Endodermal cell (in vitro differentiated cells): ENCODE data around the gene BMP7. TPM values are rescaled to one million over a fixed set of nuclear protein-coding genes. Genes with fewer than 3 reads are reported as not detected.

Experiments used
- DNase-seq: peaks from one replicate; pipeline ENCODE4 v3.0.0-alpha.2; 2017
- H3K27ac ChIP-seq: 2 replicates; pipeline ENCODE4 v1.5.1; 2013; ENCODE audit warnings: mild to moderate bottlenecking, low read depth, low read length, moderate library complexity
- H3K27me3 ChIP-seq: 2 replicates; pipeline ENCODE4 v1.6.1; 2013; ENCODE audit warnings: mild to moderate bottlenecking, low read length, moderate library complexity; ENCODE audit not compliant: insufficient read depth, control insufficient read depth, poor library complexity, severe bottlenecking
- H3K36me3 ChIP-seq: 2 replicates; pipeline ENCODE4 v1.7.0; 2013; ENCODE audit warnings: mild to moderate bottlenecking, low read length, moderate library complexity; ENCODE audit not compliant: control insufficient read depth, insufficient read depth
- H3K4me1 ChIP-seq: one replicate; pipeline ENCODE4 v1.7.0; 2013; ENCODE audit warnings: low read length; ENCODE audit not compliant: control insufficient read depth, insufficient read depth
- H3K4me3 ChIP-seq: 2 replicates; pipeline ENCODE4 v1.5.1; 2013; ENCODE audit warnings: mild to moderate bottlenecking, low read length, moderate library complexity
- H3K9ac ChIP-seq: 2 replicates; pipeline ENCODE4 v1.6.1; 2013; ENCODE audit warnings: mild to moderate bottlenecking, low read length, moderate library complexity; ENCODE audit not compliant: poor library complexity, severe bottlenecking; ENCODE audit errors: extremely low read depth
- H3K9me3 ChIP-seq: 2 replicates; pipeline ENCODE4 v1.6.1; 2013; ENCODE audit warnings: mild to moderate bottlenecking, low read length, moderate library complexity; ENCODE audit not compliant: control insufficient read depth
- H3K27ac Mint-ChIP-seq: 2 replicates; pipeline ENCODE4 v1.8.0; 2020; ENCODE audit warnings: mixed read lengths
- H3K27me3 Mint-ChIP-seq: 2 replicates; pipeline ENCODE4 v1.8.0; 2021; ENCODE audit warnings: mild to moderate bottlenecking, mixed read lengths; ENCODE audit not compliant: insufficient read depth
- H3K36me3 Mint-ChIP-seq: 2 replicates; pipeline ENCODE4 v1.8.0; 2020; ENCODE audit warnings: low read depth, mixed read lengths
- H3K4me1 Mint-ChIP-seq: 2 replicates; pipeline ENCODE4 v1.8.0; 2020; ENCODE audit warnings: mixed read lengths
- H3K4me3 Mint-ChIP-seq: 2 replicates; pipeline ENCODE4 v1.8.0; 2020; ENCODE audit warnings: mild to moderate bottlenecking, moderate library complexity, mixed read lengths
- H3K9me3 Mint-ChIP-seq: 2 replicates; pipeline ENCODE4 v1.8.0; 2020; ENCODE audit warnings: mild to moderate bottlenecking, mixed read lengths
- WGBS, 2 experiments: methylation state at CpG; one replicate each; pipeline versions ENCODE4 v1.1.5 to v1.1.7; 2013; ENCODE audit warnings: missing lambda C conversion rate in 2 of 2, mixed read lengths in 1 of 2; ENCODE audit not compliant: insufficient coverage in 1 of 2, insufficient read length in 1 of 2; 5-methylcytosine and 5-hydroxymethylcytosine counted together
- total RNA-seq, 2 donors: library from RNA; stranded (reverse); fragmentation: NEBNext Ultra II Directional in 1 of 2; extraction: Animal tissue kit (Norgen Biotek cat#: 25700) in 1 of 2; gene quantifications; 2 replicates in 1 of 2; 3 replicates in 1 of 2; pipeline ENCODE4 v1.2.1, GENCODE V29; 2021
- TF ChIP-seq, protein P1 (sequence below): fragments of 200-600 bp; sonication (generic); conservative IDR thresholded peaks from 2 replicates; pipeline ENCODE4 v1.5.0; 2021; ENCODE audit warnings: antibody characterized with exemption, mild to moderate bottlenecking

BMP7 gene
- total RNA-seq, 2 donors from 2014 or later: 45.6 to 49.6 TPM

DNA sequence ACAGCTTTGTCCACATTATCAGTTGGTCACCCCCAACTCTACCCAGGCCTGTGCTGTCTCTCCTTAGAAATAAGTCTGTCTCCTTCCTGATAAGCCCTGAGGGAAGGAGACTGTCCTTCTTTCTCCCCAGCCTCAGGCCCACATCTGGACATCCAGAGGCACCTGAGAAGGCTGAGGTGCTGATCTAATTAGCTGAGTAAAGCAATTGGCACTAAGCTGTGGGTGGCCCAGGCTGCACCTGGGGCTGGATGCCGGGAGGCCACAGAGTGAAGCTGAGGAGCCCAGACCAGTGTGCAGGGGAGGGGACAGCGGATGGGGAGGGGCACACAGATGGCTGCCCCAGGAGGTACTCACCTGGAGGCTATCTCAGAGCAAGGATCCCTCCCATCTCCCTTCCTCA lies 26.2 kb upstream of the BMP7 start:
- no peaks in the 10 kb centered on the region for H3K36me3 ChIP-seq
- H3K4me3 ChIP-seq: no peak overlapping the region
- H3K9me3 ChIP-seq: no peaks in the 10 kb centered on the region
- no peak overlapping the region for H3K4me3 Mint-ChIP-seq
- peaks cover 8% of the 10 kb centered on the region for H3K4me1 ChIP-seq
- H3K9ac ChIP-seq: no peak overlapping the region
- H3K9me3 Mint-ChIP-seq: no peaks in the 10 kb centered on the region
- 92 to 100% methylated on average over 2 of the region's 2 CpGs for WGBS, 2 experiments
- TF ChIP-seq, protein P1, sequence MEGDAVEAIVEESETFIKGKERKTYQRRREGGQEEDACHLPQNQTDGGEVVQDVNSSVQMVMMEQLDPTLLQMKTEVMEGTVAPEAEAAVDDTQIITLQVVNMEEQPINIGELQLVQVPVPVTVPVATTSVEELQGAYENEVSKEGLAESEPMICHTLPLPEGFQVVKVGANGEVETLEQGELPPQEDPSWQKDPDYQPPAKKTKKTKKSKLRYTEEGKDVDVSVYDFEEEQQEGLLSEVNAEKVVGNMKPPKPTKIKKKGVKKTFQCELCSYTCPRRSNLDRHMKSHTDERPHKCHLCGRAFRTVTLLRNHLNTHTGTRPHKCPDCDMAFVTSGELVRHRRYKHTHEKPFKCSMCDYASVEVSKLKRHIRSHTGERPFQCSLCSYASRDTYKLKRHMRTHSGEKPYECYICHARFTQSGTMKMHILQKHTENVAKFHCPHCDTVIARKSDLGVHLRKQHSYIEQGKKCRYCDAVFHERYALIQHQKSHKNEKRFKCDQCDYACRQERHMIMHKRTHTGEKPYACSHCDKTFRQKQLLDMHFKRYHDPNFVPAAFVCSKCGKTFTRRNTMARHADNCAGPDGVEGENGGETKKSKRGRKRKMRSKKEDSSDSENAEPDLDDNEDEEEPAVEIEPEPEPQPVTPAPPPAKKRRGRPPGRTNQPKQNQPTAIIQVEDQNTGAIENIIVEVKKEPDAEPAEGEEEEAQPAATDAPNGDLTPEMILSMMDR: no peak
- H3K27me3 Mint-ChIP-seq: peaks cover 8% of the 10 kb centered on the region
- H3K27ac ChIP-seq: no peak overlapping the region
- no peaks in the 10 kb centered on the region for H3K36me3 Mint-ChIP-seq
- DNase-seq: no peak
- H3K27ac Mint-ChIP-seq: no peak overlapping the region
- H3K4me1 Mint-ChIP-seq: peaks cover 14% of the 10 kb centered on the region
- H3K27me3 ChIP-seq: peaks cover 5% of the 10 kb centered on the region

DNA sequence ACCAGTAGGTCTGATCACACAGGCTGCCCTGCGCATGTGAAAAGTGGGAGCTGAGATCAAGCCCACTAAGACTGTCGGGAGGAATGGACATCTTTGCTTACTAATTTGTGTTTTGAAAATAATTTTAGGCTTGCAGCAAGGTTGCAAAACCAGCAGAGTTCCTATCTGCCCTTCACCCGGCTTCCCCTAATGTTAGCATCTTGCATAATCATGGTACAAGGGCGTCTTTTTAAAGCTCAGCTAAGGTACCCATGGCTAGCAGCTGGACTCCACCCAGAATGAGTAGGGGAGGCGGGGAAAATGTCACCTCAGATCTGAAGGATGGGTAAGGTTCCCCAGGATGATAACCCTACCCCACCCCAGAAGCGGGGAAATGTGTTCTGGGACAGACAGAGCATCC lies 25.3 kb upstream of the BMP7 start:
- Histone ChIP-seq H3K27ac (no peak overlapping the region), H3K36me3 (no peaks in the 10 kb centered on the region), H3K9ac (no peak overlapping the region), H3K9me3 (no peaks in the 10 kb centered on the region), H3K27me3 (peaks cover 5% of the 10 kb centered on the region), H3K4me3 (no peak overlapping the region), H3K4me1 (peaks cover 8% of the 10 kb centered on the region)
- peaks cover 15% of the 10 kb centered on the region for H3K4me1 Mint-ChIP-seq
- H3K27ac Mint-ChIP-seq: no peak overlapping the region
- TF ChIP-seq, protein P1: no peak
- DNase-seq: no peak
- no peak overlapping the region for H3K4me3 Mint-ChIP-seq
- H3K36me3 Mint-ChIP-seq: no peaks in the 10 kb centered on the region
- 87 to 96% methylated on average over 3 to 6 of the region's 6 CpGs for WGBS, 2 experiments
- H3K27me3 Mint-ChIP-seq: peaks cover 9% of the 10 kb centered on the region
- no peaks in the 10 kb centered on the region for H3K9me3 Mint-ChIP-seq

DNA sequence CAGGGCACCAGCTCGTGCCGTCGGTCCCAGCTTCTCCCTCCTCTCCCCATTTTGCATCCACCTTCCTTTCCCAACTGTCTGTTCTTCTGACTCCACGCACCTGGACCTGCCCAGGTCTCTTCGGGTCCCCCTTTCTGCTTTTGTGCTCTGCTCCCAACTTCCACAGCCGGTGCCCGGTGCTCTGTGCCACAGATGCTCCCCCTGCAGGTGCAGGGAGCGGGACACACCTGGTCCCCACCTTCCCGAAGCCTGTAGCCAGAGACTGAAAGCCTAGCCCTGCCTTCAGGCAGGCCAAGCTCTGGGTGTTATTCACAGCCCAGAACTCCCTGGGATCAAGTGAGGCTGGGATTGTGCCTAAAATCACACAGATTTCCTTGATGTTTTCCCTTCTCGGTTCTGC lies 24.6 kb upstream of the BMP7 start:
- H3K9ac ChIP-seq: no peak overlapping the region
- H3K27me3 Mint-ChIP-seq: peaks cover 12% of the 10 kb centered on the region
- H3K36me3 ChIP-seq: no peaks in the 10 kb centered on the region
- WGBS, 2 experiments: 84 to 96% methylated on average over 6 to 10 of the region's 10 CpGs
- H3K9me3 ChIP-seq: no peaks in the 10 kb centered on the region
- H3K4me3 ChIP-seq: no peak overlapping the region
- no peaks in the 10 kb centered on the region for H3K9me3 Mint-ChIP-seq
- no peak overlapping the region for H3K27ac ChIP-seq
- no peak overlapping the region for H3K27ac Mint-ChIP-seq
- TF ChIP-seq, protein P1: peak; percentile 76
- peaks cover 8% of the 10 kb centered on the region for H3K4me1 ChIP-seq
- DNase-seq: peak; percentile 81
- no peak overlapping the region for H3K4me3 Mint-ChIP-seq
- no peaks in the 10 kb centered on the region for H3K36me3 Mint-ChIP-seq
- H3K27me3 ChIP-seq: peaks cover 5% of the 10 kb centered on the region
- peaks cover 19% of the 10 kb centered on the region for H3K4me1 Mint-ChIP-seq
